Esophagus muscularis mucosa (tissue), 4 donors: ENCODE results near the gene PCDH1. TPM values are rescaled to one million over a fixed set of nuclear protein-coding genes. Genes with fewer than 3 reads are reported as not detected.

Experiments
- DNase-seq: peaks from one replicate; pipeline ENCODE4 v3.0.0-alpha.2; 2017; ENCODE audit errors: extremely low spot score
- H3K27ac ChIP-seq, 4 donors: fragments of 200-600 bp; sonication (generic); replicated peaks in 1 of 4; 1 replicate in 3 of 4; 2 replicates in 1 of 4; pipeline ENCODE4 v1.5.1; 2016 to 2019; ENCODE audit warnings: mild to moderate bottlenecking in 1 of 4
- H3K27me3 ChIP-seq, 4 donors: fragments of 200-600 bp; sonication (generic); one replicate each; pipeline versions ENCODE4 v1.5.1 to v1.6.0; 2016 to 2019
- H3K36me3 ChIP-seq, 4 donors: fragments of 200-600 bp; sonication (generic); one replicate each; pipeline ENCODE4 v1.5.1; 2016 to 2019
- H3K4me1 ChIP-seq, 4 donors: fragments of 200-600 bp; sonication (generic); one replicate each; pipeline ENCODE4 v1.5.1; 2016 to 2019
- H3K4me3 ChIP-seq, 4 donors: fragments of 200-600 bp; sonication (generic); 1 replicate in 2 of 4; 2 replicates in 2 of 4; pipeline ENCODE4 v1.5.1; 2016 to 2019; ENCODE audit warnings: mild to moderate bottlenecking in 4 of 4, moderate library complexity in 1 of 4
- H3K9me3 ChIP-seq, 4 donors: fragments of 200-600 bp; sonication (generic); 1 replicate in 3 of 4; 2 replicates in 1 of 4; pipeline ENCODE4 v1.5.1; 2016 to 2019
- EP300 ChIP-seq: sonication (generic); formaldehyde crosslinking; IDR thresholded peaks from one replicate; pipeline ENCODE4 v1.6.1; 2017; ENCODE audit warnings: antibody characterized with exemption
- POLR2A ChIP-seq: fragments of 450-650 bp; IDR thresholded peaks from one replicate; pipeline ENCODE4 v1.6.1; 2017; ENCODE audit warnings: antibody characterized with exemption, moderate library complexity, mild to moderate bottlenecking, low read depth
- POLR2AphosphoS5 ChIP-seq, 2 donors: sonication (generic); formaldehyde crosslinking; IDR thresholded peaks; one replicate each; pipeline ENCODE4 v1.6.1; 2017; ENCODE audit warnings: antibody characterized with exemption in 2 of 2
- WGBS: methylation state at CpG from one replicate; pipeline ENCODE4 v1.1.5; 2018; 5-methylcytosine and 5-hydroxymethylcytosine counted together
- intact Hi-C: fragments of 100-400 bp; cut with DNase I; formaldehyde crosslinking; loops from one replicate; pipeline ENCODE4 v1.15.1; 2023
- total RNA-seq, 4 donors: library from RNA; depleted of rRNA; stranded (reverse); fragments of >200 nt; gene quantifications; one replicate each; pipeline versions ENCODE4 v1.1.0 to v1.2.1, GENCODE V29; 2016
- TF ChIP-seq, protein P1 (sequence below), 3 experiments: fragments of 200-600 bp in 2 of 3; fragments of 450-650 bp in 1 of 3; sonication (generic) in 2 of 3; IDR thresholded peaks; one replicate each; pipeline ENCODE4 v1.5.1; 2017 to 2019; ENCODE audit warnings: antibody characterized with exemption in 3 of 3, mild to moderate bottlenecking in 2 of 3, moderate library complexity in 1 of 3

Gene PCDH1
- total RNA-seq, 4 donors from 2014 or later: 18.7 to 57.8 (median 38.2) TPM

DNA sequence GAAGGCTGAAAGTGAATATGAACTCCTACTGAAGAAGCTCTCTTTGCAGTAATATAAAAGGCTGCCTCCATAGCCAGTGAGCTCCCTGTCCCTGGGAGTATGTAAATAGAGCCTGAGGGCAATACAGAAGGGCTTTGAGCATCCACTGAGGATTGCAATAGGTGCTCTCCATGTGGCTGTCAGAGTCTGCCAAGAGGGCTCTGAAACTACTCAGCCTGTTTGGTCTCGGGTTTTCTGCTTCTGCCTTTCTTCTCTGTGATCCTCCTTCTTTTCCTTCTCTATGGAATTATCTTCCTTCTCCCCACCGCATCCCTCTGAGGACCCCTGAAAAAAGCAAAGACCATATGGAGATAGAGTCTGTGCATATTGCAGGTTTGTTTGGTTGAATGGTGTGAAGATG is 69.4 kb downstream of the PCDH1 start:
- H3K27me3 ChIP-seq: peaks cover 0 to 77% (median 3%) of the 10 kb centered on the region in 4 donors
- no peak for TF ChIP-seq POLR2AphosphoS5 (IDR thresholded peaks at IDR 0.05)
- H3K9me3 ChIP-seq: no peaks in the 10 kb centered on the region
- peaks cover 0 to 7% (median 0%) of the 10 kb centered on the region in 4 donors for H3K36me3 ChIP-seq
- intact Hi-C loops: no loop called here
- WGBS: 71% methylated on average over 2 of the region's 2 CpGs
- H3K27ac ChIP-seq: no peak overlapping the region
- no peak for DNase-seq
- peaks cover 40 to 47% (median 42%) of the 10 kb centered on the region in 4 donors for H3K4me1 ChIP-seq
- H3K4me3 ChIP-seq: no peak overlapping the region

DNA sequence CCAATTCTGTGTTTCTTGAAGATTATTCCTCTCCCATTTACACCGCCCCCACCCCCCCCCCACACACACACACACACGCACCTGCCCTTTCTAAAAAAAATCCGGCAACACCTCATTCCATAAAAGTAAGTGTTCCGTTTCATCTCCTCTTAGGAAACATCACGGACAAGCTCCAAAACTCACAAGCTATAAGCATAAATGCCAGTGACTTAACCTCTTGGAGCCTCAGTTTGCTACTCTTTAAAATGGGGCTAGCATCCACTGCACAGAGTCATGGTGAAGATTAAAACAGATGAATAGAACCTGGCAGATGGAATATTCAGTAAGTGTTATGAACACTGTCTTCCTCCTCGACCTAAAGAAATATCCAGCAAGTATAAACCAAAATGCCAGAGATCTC is 70.5 kb downstream of the PCDH1 start:
- no peak overlapping the region for H3K27ac ChIP-seq
- no peaks in the 10 kb centered on the region for H3K9me3 ChIP-seq
- intact Hi-C loops: no loop called here
- H3K4me3 ChIP-seq: no peak overlapping the region
- TF ChIP-seq POLR2A (no peak), POLR2AphosphoS5 (IDR thresholded peaks at IDR 0.05) (no peak), EP300 (no peak)
- TF ChIP-seq, protein P1, sequence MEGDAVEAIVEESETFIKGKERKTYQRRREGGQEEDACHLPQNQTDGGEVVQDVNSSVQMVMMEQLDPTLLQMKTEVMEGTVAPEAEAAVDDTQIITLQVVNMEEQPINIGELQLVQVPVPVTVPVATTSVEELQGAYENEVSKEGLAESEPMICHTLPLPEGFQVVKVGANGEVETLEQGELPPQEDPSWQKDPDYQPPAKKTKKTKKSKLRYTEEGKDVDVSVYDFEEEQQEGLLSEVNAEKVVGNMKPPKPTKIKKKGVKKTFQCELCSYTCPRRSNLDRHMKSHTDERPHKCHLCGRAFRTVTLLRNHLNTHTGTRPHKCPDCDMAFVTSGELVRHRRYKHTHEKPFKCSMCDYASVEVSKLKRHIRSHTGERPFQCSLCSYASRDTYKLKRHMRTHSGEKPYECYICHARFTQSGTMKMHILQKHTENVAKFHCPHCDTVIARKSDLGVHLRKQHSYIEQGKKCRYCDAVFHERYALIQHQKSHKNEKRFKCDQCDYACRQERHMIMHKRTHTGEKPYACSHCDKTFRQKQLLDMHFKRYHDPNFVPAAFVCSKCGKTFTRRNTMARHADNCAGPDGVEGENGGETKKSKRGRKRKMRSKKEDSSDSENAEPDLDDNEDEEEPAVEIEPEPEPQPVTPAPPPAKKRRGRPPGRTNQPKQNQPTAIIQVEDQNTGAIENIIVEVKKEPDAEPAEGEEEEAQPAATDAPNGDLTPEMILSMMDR (IDR thresholded peaks at IDR 0.05): no peak
- no peak for DNase-seq
- peaks cover 0 to 7% (median 0%) of the 10 kb centered on the region in 4 donors for H3K36me3 ChIP-seq
- H3K27me3 ChIP-seq: peaks cover 0 to 82% (median 3%) of the 10 kb centered on the region in 4 donors
- H3K4me1 ChIP-seq: peaks cover 38 to 49% (median 46%) of the 10 kb centered on the region in 4 donors
- 67% methylated on average over 6 of the region's 6 CpGs for WGBS

DNA sequence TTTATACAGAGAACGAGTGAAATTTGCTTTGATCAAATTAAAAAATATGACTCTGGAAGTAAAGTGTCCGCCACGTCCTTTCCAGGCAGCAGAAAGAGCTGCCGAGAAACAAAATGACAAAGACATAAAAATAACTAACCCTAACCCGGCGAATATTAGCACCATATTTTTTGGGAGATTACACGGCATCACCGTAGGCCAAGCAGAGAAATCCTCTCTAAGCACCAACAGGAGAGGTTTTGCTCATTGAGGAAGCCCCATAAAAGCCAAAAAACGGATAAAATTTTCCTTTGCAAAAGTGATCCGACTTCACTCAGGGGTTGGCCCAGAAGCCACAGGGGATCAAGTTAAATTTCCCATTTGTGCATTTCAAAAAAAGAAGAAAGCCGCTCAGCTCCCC is 70.9 kb downstream of the PCDH1 start:
- Histone ChIP-seq H3K4me3 (no peak overlapping the region), H3K27ac (peak overlapping the region in 1 of 4 donors; percentile 74), H3K4me1 (peaks cover 34 to 46% (median 44%) of the 10 kb centered on the region in 4 donors), H3K27me3 (peaks cover 0 to 80% (median 3%) of the 10 kb centered on the region in 4 donors), H3K36me3 (peaks cover 0 to 7% (median 0%) of the 10 kb centered on the region in 4 donors), H3K9me3 (no peaks in the 10 kb centered on the region)
- no peak for DNase-seq
- WGBS: 77% methylated on average over 11 of the region's 11 CpGs
- TF ChIP-seq POLR2AphosphoS5 (IDR thresholded peaks at IDR 0.05): no peak
- no peak for TF ChIP-seq EP300
- no peak for TF ChIP-seq POLR2A
- TF ChIP-seq, protein P1 (IDR thresholded peaks at IDR 0.05): no peak
- intact Hi-C loops: no loop called here

DNA sequence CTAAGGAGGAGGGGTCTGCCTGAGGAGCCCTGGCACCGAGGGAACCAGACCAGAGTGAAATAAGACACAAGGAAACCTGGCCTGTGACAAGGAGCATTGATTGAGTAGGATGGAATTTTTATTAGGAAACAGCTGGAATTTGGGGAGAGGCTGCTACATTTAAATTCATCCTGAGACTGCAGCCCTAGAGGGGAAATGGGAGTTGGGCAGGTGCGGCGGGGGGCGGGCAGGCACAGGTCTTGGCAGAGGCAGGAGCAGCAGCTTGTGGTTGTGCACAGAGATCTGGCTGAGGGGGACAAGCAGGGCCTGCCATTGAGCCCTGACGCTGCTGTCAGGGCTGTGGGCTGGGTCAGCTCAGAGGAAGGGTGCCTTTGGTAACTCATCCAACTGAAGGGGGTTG is 71.6 kb downstream of the PCDH1 start:
- Histone ChIP-seq H3K4me1 (peaks cover 34 to 40% (median 38%) of the 10 kb centered on the region in 4 donors), H3K9me3 (no peaks in the 10 kb centered on the region), H3K27ac (peak overlapping the region; percentile 6 to 74 (median 56)), H3K4me3 (no peak overlapping the region), H3K27me3 (peaks cover 0 to 73% (median under 1%) of the 10 kb centered on the region in 4 donors), H3K36me3 (peaks cover 0 to 7% (median 0%) of the 10 kb centered on the region in 4 donors)
- TF ChIP-seq POLR2A (no peak), POLR2AphosphoS5 (IDR thresholded peaks at IDR 0.05) (no peak), EP300 (no peak)
- TF ChIP-seq, protein P1 (IDR thresholded peaks at IDR 0.05): no peak
- DNase-seq: no peak
- intact Hi-C loops: no loop called here
- WGBS: 49% methylated on average over 5 of the region's 5 CpGs

DNA sequence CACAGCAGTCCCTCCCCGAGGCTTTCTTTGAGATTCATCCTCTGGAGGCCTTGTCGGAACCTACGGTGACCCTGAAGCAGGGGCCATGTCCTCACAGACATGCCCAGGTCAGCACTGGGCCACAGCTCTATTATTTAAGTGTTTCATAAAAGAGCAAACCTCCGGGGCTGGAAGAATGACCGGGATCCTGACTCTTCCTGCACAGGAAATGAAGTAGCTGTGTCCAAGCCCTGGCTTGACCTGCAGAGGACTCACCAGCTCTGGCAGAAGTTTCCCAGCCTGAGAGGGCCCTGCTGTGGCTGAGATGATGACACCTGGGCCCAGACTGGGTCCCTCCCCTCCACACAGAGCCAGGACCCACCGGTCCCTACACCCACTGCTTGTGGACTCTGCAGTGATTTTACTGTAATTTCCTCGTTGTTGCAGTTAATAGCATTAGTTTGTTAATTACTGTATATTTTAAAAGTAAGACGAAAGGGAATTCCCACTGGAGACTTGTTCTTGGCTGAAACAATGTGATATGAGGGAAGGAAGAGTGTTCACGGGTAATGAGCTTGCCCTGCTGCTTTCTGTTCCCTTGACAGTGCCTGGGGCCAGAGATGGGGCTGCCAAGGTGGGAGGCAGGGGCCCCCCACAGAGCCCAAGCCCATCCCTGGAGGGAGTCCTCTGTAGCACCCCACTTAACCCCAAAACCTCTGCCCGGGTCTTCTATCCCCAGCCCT is 72.2 kb downstream of the PCDH1 start:
- no peak for DNase-seq
- peak in 1 of 2 donors; percentile 21 for TF ChIP-seq POLR2AphosphoS5 (IDR thresholded peaks at IDR 0.05)
- TF ChIP-seq, protein P1 (IDR thresholded peaks at IDR 0.05): no peak
- peaks cover 0 to 67% (median 0%) of the 10 kb centered on the region in 4 donors for H3K27me3 ChIP-seq
- WGBS: 41% methylated on average over 10 of the region's 10 CpGs
- peaks cover 0 to 7% (median 0%) of the 10 kb centered on the region in 4 donors for H3K36me3 ChIP-seq
- H3K9me3 ChIP-seq: no peaks in the 10 kb centered on the region
- no peak overlapping the region for H3K4me3 ChIP-seq
- peak overlapping the region; percentile 6 to 74 (median 56) for H3K27ac ChIP-seq
- intact Hi-C loops: no loop called here
- H3K4me1 ChIP-seq: peaks cover 33 to 36% (median 34%) of the 10 kb centered on the region in 4 donors
